H1 (cell line): ENCODE results near the gene SOX6. TPM values are rescaled to one million over a fixed set of nuclear protein-coding genes. Genes with fewer than 3 reads are reported as not detected.

Source experiments
- CTCF ChIA-PET: fragments of 300-600 bp; sonication (Branson Sonifier 250); formaldehyde crosslinking; loops from one replicate; lab custom pipeline; 2021; ENCODE audit not compliant: partially characterized antibody; lab: Charles Lee
- POLR2A ChIA-PET: fragments of 300-600 bp; sonication (Branson Sonifier 250); formaldehyde crosslinking; loops from one replicate; lab custom pipeline; 2021; ENCODE audit warnings: inconsistent platforms; ENCODE audit not compliant: partially characterized antibody; lab: Charles Lee
- DNase-seq, 2 experiments: peaks; one replicate each; pipeline versions ENCODE4 v3.0.0 to v3.0.0-alpha.2; 2010 to 2022; ENCODE audit warnings: low spot score in 2 of 2, low read depth in 1 of 2, mixed read lengths in 1 of 2
- FAIRE-seq: peaks from 2 replicates; lab custom pipeline; 2011; peaks lifted over from hg19 to GRCh38; lab: Jason Lieb, UNC
- H2AFZ ChIP-seq: 2 replicates; pipeline ENCODE4 v1.8.1; 2012; ENCODE audit warnings: low read length, inconsistent platforms
- H2AK5ac ChIP-seq: 2 replicates; pipeline ENCODE4 v1.6.1; 2013; ENCODE audit warnings: low read depth, low read length
- H2BK120ac ChIP-seq: replicated peaks from 2 replicates; pipeline ENCODE3; 2013; ENCODE audit warnings: low read depth, low read length, inconsistent platforms
- H2BK12ac ChIP-seq: 2 replicates; pipeline ENCODE4 v1.6.1; 2013; ENCODE audit warnings: low read depth, low read length
- H2BK15ac ChIP-seq: 2 replicates; pipeline ENCODE4 v1.6.1; 2013; ENCODE audit warnings: low read length
- H2BK20ac ChIP-seq: 2 replicates; pipeline ENCODE4 v1.6.1; 2013; ENCODE audit warnings: low read length
- H2BK5ac ChIP-seq: 2 replicates; pipeline ENCODE4 v1.6.1; 2013; ENCODE audit warnings: low read depth, low read length
- H3K14ac ChIP-seq: 2 replicates; pipeline ENCODE4 v1.6.1; 2013; ENCODE audit warnings: inconsistent platforms; ENCODE audit not compliant: insufficient read length
- H3K18ac ChIP-seq: 2 replicates; pipeline ENCODE4 v1.6.1; 2013; ENCODE audit warnings: low read length; ENCODE audit errors: extremely low read depth
- H3K23ac ChIP-seq: 2 replicates; pipeline ENCODE4 v1.6.1; 2013; ENCODE audit warnings: inconsistent platforms; ENCODE audit not compliant: insufficient read length
- H3K23me2 ChIP-seq: 2 replicates; pipeline ENCODE4 v1.6.1; 2013; ENCODE audit warnings: low read depth, low read length
- H3K27ac ChIP-seq: 2 replicates; pipeline ENCODE4 v1.6.1; 2011; ENCODE audit warnings: low read depth, low read length, inconsistent platforms
- H3K27me3 ChIP-seq, 4 experiments: replicated peaks in 1 of 4; 1 replicate in 1 of 4; 2 replicates in 3 of 4; pipeline versions ENCODE4 v1.6.1 to v1.8.1; 2011 to 2013; ENCODE audit warnings: low read length in 3 of 4, mild to moderate bottlenecking in 3 of 4, inconsistent platforms in 2 of 4, mixed read lengths in 2 of 4, moderate library complexity in 1 of 4; ENCODE audit not compliant: control insufficient read depth in 3 of 4, insufficient read depth in 3 of 4; ENCODE audit errors: extremely low read depth in 1 of 4
- H3K36me3 ChIP-seq, 4 experiments: 2 replicates each; pipeline versions ENCODE4 v1.6.1 to v1.8.1; 2011 to 2013; ENCODE audit warnings: mild to moderate bottlenecking in 4 of 4, low read length in 3 of 4, moderate library complexity in 2 of 4, control low read depth in 1 of 4, inconsistent platforms in 1 of 4; ENCODE audit not compliant: insufficient read depth in 4 of 4, control insufficient read depth in 2 of 4
- H3K4ac ChIP-seq: replicated peaks from 2 replicates; pipeline ENCODE3; 2013; ENCODE audit warnings: low read length, low read depth, mixed read lengths, inconsistent platforms; ENCODE audit not compliant: insufficient read length
- H3K4me1 ChIP-seq, 4 experiments: replicated peaks in 1 of 4; 1 replicate in 1 of 4; 2 replicates in 3 of 4; pipeline versions ENCODE4 v1.6.1 to v1.8.1; 2011 to 2013; ENCODE audit warnings: low read length in 3 of 4, inconsistent platforms in 2 of 4, mixed read lengths in 1 of 4; ENCODE audit not compliant: insufficient read depth in 4 of 4, control insufficient read depth in 3 of 4
- H3K4me2 ChIP-seq, 2 experiments: 2 replicates each; pipeline versions ENCODE4 v1.6.1 to v1.8.1; 2011 to 2013; ENCODE audit warnings: low read depth in 2 of 2, low read length in 2 of 2, control low read depth in 1 of 2, inconsistent platforms in 1 of 2, mild to moderate bottlenecking in 1 of 2; ENCODE audit not compliant: insufficient read depth in 1 of 2
- H3K4me3 ChIP-seq, 4 experiments: fragments of 200-600, 300-600 bp in 1 of 4; sonication (generic), shearing (Covaris generic), sonication (Bioruptor Twin) in 1 of 4; 2 replicates each; pipeline versions ENCODE4 v1.5.1 to v1.8.1; 2011 to 2016; ENCODE audit warnings: low read length in 4 of 4, low read depth in 3 of 4, control low read depth in 2 of 4, inconsistent platforms in 2 of 4, mild to moderate bottlenecking in 2 of 4, mixed read lengths in 1 of 4, moderate library complexity in 1 of 4; ENCODE audit not compliant: insufficient read depth in 2 of 4; ENCODE audit errors: extremely low read depth in 1 of 4
- H3K56ac ChIP-seq: replicated peaks from 2 replicates; pipeline ENCODE3; 2013; ENCODE audit warnings: low read depth, mild to moderate bottlenecking, mixed read lengths, low read length, inconsistent platforms; ENCODE audit not compliant: insufficient read length
- H3K79me1 ChIP-seq: 2 replicates; pipeline ENCODE4 v1.6.1; 2013; ENCODE audit warnings: low read depth, low read length, control low read depth
- H3K79me2 ChIP-seq, 2 experiments: 2 replicates each; pipeline versions ENCODE4 v1.6.1 to v1.8.1; 2012 to 2013; ENCODE audit warnings: low read length in 2 of 2, mild to moderate bottlenecking in 2 of 2, inconsistent platforms in 1 of 2; ENCODE audit not compliant: insufficient read depth in 2 of 2, control insufficient read depth in 1 of 2
- H3K9ac ChIP-seq, 4 experiments: replicated peaks in 1 of 4; 1 replicate in 1 of 4; 2 replicates in 3 of 4; pipeline versions ENCODE4 v1.6.1 to v1.8.1; 2011 to 2013; ENCODE audit warnings: low read depth in 3 of 4, low read length in 3 of 4, control low read depth in 2 of 4, mild to moderate bottlenecking in 2 of 4, moderate library complexity in 2 of 4, inconsistent platforms in 1 of 4; ENCODE audit errors: extremely low read depth in 1 of 4
- H3K9me3 ChIP-seq, 2 experiments: 2 replicates each; pipeline versions ENCODE4 v1.6.1 to v1.8.1; 2012 to 2013; ENCODE audit warnings: mild to moderate bottlenecking in 2 of 2, moderate library complexity in 2 of 2, control low read depth in 1 of 2, inconsistent platforms in 1 of 2, low read depth in 1 of 2, low read length in 1 of 2, mixed read lengths in 1 of 2; ENCODE audit not compliant: insufficient read depth in 2 of 2
- H4K20me1 ChIP-seq, 2 experiments: replicated peaks in 1 of 2; 2 replicates each; pipeline versions ENCODE3 to v1.8.1; 2011 to 2013; ENCODE audit warnings: inconsistent platforms in 2 of 2, low read length in 2 of 2, mild to moderate bottlenecking in 1 of 2; ENCODE audit not compliant: insufficient read depth in 2 of 2, control insufficient read depth in 1 of 2
- H4K5ac ChIP-seq: 2 replicates; pipeline ENCODE4 v1.6.1; 2013; ENCODE audit warnings: low read length, low read depth, mixed read lengths, inconsistent platforms; ENCODE audit not compliant: insufficient read length
- H4K8ac ChIP-seq: 2 replicates; pipeline ENCODE4 v1.8.0; 2013; ENCODE audit warnings: mild to moderate bottlenecking, moderate library complexity, low read length, inconsistent platforms; ENCODE audit not compliant: insufficient read depth; ENCODE audit errors: extremely low read depth
- H4K91ac ChIP-seq: replicated peaks from 2 replicates; pipeline ENCODE3; 2013; ENCODE audit warnings: low read length, mixed read lengths, inconsistent platforms; ENCODE audit not compliant: insufficient read length
- ATF2 ChIP-seq: IDR thresholded peaks from 2 replicates; pipeline ENCODE4 v1.6.1; 2012; ENCODE audit warnings: low read length, inconsistent platforms
- E2F6 ChIP-seq: IDR thresholded peaks from 2 replicates; pipeline ENCODE4 v1.6.1; 2012; ENCODE audit warnings: inconsistent platforms
- EP300 ChIP-seq, 2 experiments: IDR thresholded peaks; 1 replicate in 1 of 2; 2 replicates in 1 of 2; pipeline ENCODE4 v1.6.1; 2011 to 2012; ENCODE audit warnings: low read depth in 2 of 2, low read length in 2 of 2, mild to moderate bottlenecking in 2 of 2, borderline replicate concordance in 1 of 2, inconsistent platforms in 1 of 2, moderate library complexity in 1 of 2
- FOSL1 ChIP-seq: IDR thresholded peaks from 2 replicates; pipeline ENCODE4 v1.6.1; 2011; ENCODE audit warnings: mild to moderate bottlenecking, low read depth, low read length, moderate library complexity; ENCODE audit not compliant: insufficient read depth
- KDM5A ChIP-seq: fragments of 200-600 bp; IDR thresholded peaks from 2 replicates; pipeline ENCODE4 v1.7.1; 2012; ENCODE audit warnings: mild to moderate bottlenecking, low read length, inconsistent platforms, mixed read lengths
- PHF8 ChIP-seq: fragments of 200-600 bp; sonication (generic); conservative IDR thresholded peaks from 2 replicates; pipeline ENCODE4 v1.7.1; 2012; ENCODE audit warnings: low read depth, mild to moderate bottlenecking, inconsistent platforms, low read length, moderate library complexity
- POLR2A ChIP-seq, 2 experiments: IDR thresholded peaks; 1 replicate in 1 of 2; 2 replicates in 1 of 2; pipeline ENCODE4 v1.6.1; 2011; ENCODE audit warnings: low read depth in 2 of 2, low read length in 2 of 2, mild to moderate bottlenecking in 2 of 2; ENCODE audit errors: control extremely low read depth in 1 of 2
- RXRA ChIP-seq: IDR thresholded peaks from 2 replicates; pipeline ENCODE4 v1.6.1; 2011; ENCODE audit warnings: low read depth, mild to moderate bottlenecking, low read length, moderate library complexity; ENCODE audit not compliant: insufficient read depth
- SIRT6 ChIP-seq: IDR thresholded peaks from one replicate; pipeline ENCODE4 v1.7.1; 2012; ENCODE audit warnings: low read length, inconsistent platforms
- SIX5 ChIP-seq: IDR thresholded peaks from 2 replicates; pipeline ENCODE4 v1.6.1; 2011; ENCODE audit warnings: mild to moderate bottlenecking, low read depth, low read length
- SP2 ChIP-seq: IDR thresholded peaks from 2 replicates; pipeline ENCODE4 v1.6.1; 2012; ENCODE audit warnings: mild to moderate bottlenecking, low read length, inconsistent platforms
- SP4 ChIP-seq: IDR thresholded peaks from 2 replicates; pipeline ENCODE4 v1.6.1; 2012; ENCODE audit warnings: low read length, inconsistent platforms
- USF2 ChIP-seq: IDR thresholded peaks from 2 replicates; pipeline ENCODE4 v1.6.1; 2011; ENCODE audit warnings: low read length, improper control_type of control experiment
- polyA plus RNA-seq, 7 experiments: library from polyadenylated mRNA; depleted of rRNA in 3 of 7; stranded (reverse) in 5 of 7; unstranded in 2 of 7; fragments of >200 nt in 5 of 7; fragments of 200-250 nt in 2 of 7; gene quantifications; 1 replicate in 5 of 7; 2 replicates in 1 of 7; 4 replicates in 1 of 7; pipeline versions ENCODE4 v1.2.1 to v1.2.3, GENCODE V29; 2011 to 2013; ENCODE audit warnings: missing spikeins in 2 of 7, mixed read lengths in 2 of 7
- total RNA-seq: library from RNA; stranded (reverse); fragmentation: NEBNext Ultra II Directional; extraction: Animal tissue kit (Norgen Biotek cat#: 25700); gene quantifications from 2 replicates; pipeline ENCODE4 v1.2.1, GENCODE V29; 2021

Gene SOX6
- total and polyA plus RNA-seq, 2 of the 8 experiments (the other 6 are each of a cell fraction or from before 2014, with no cell fraction given), result 0.09 TPM; not detected in 1

DNA sequence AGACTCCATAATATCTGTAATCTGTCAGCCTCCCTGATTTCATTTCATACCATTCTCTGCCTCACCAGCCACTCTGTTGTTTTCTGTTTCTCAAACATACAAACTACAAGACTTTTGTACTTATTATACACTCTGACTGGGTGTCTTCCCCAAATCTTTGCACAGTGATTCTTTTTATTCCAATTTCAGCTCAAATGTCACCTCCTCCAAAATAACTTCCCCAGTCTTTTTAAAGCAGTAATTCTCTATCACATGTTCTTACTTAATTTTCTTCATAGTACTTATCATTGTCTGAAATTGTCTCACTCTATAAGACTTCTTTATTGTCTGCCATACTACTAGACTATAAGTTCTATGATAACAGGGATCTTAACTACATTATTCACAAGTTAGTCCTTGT lies 19.6 kb downstream of the SOX6 start:
- Histone ChIP-seq H2AK5ac (no peak overlapping the region), H3K27me3 (peaks cover 0 to 2% (median 0%) of the 10 kb centered on the region in 4 experiments; a peak in 1 of 7 replicates), H2BK15ac (no peak overlapping the region), H2AFZ (no peak overlapping the region), H2BK5ac (no peak overlapping the region), H3K23me2 (no peaks in the 10 kb centered on the region), H3K4me3 (no peak overlapping the region), H2BK12ac (no peak overlapping the region), H3K79me1 (no peaks in the 10 kb centered on the region), H2BK20ac (no peak overlapping the region), H3K36me3 (no peaks in the 10 kb centered on the region), H3K14ac (no peak overlapping the region), H4K91ac (no peak overlapping the region), H3K23ac (no peak overlapping the region), H3K4ac (no peak overlapping the region), H3K4me2 (no peak overlapping the region), H3K18ac (no peak overlapping the region), H3K4me1 (no peaks in the 10 kb centered on the region), H3K79me2 (no peaks in the 10 kb centered on the region), H4K5ac (no peak overlapping the region), H3K56ac (no peak overlapping the region), H4K8ac (no peak overlapping the region), H3K9me3 (no peaks in the 10 kb centered on the region), H3K27ac (no peak overlapping the region), H4K20me1 (no peaks in the 10 kb centered on the region), H2BK120ac (no peak overlapping the region), H3K9ac (no peak overlapping the region)
- ChIA-PET CTCF (no interaction called here), POLR2A (no interaction called here)
- no peak for FAIRE-seq
- no peak for DNase-seq
- TF ChIP-seq RXRA, result no peak
- TF ChIP-seq POLR2A (IDR thresholded peaks at IDR 0.05; ENCODE audit: control extremely low read depth in 1 of 2, low read depth in 2 of 2, low read length in 2 of 2), result no peak
- TF ChIP-seq E2F6, result no peak
- no peak for TF ChIP-seq SP4
- TF ChIP-seq PHF8, result no peak
- no peak for TF ChIP-seq EP300 (IDR thresholded peaks at IDR 0.05; ENCODE audit: borderline replicate concordance in 1 of 2, low read depth in 2 of 2, low read length in 2 of 2)
- no peak for TF ChIP-seq SIX5
- no peak for TF ChIP-seq SP2
- TF ChIP-seq KDM5A, result no peak
- TF ChIP-seq USF2, result no peak
- TF ChIP-seq FOSL1, result no peak
- TF ChIP-seq ATF2, result no peak
- TF ChIP-seq SIRT6, result no peak
